Upper lobe of left lung (tissue), 6 donors: ENCODE results near the gene ARHGEF6. TPM values are rescaled to one million over a fixed set of nuclear protein-coding genes. Genes with fewer than 3 reads are reported as not detected.
A peak's percentile ranks its signal among the peaks of the same experiment; 100 is the strongest.

ENCODE experiments used
- ATAC-seq, 2 donors: fragments of 200-7000 bp; cut with Tn5 transposase; one replicate each; pipeline ENCODE4 v1.9.1; 2022; ENCODE audit warnings: mild to moderate bottlenecking in 2 of 2, moderate library complexity in 2 of 2; ENCODE audit not compliant: low FRiP score in 2 of 2
- DNase-seq, 2 donors: peaks; one replicate each; pipeline ENCODE4 v3.0.0-alpha.2; 2019 to 2020
- H3K27ac ChIP-seq, 4 donors: fragments of 200-600 bp; sonication (generic); one replicate each; pipeline ENCODE4 v1.5.1; 2016 to 2019
- H3K27me3 ChIP-seq, 4 donors: fragments of 200-600 bp; sonication (generic); one replicate each; pipeline ENCODE4 v1.5.1; 2017 to 2019
- H3K36me3 ChIP-seq, 4 donors: fragments of 200-600 bp; sonication (generic); one replicate each; pipeline ENCODE4 v1.5.1; 2016 to 2019
- H3K4me1 ChIP-seq, 4 donors: fragments of 200-600 bp; sonication (generic); one replicate each; pipeline ENCODE4 v1.5.1; 2018 to 2019
- H3K4me3 ChIP-seq, 4 donors: fragments of 200-600 bp; sonication (generic); one replicate each; pipeline ENCODE4 v1.5.1; 2017 to 2019; ENCODE audit warnings: mild to moderate bottlenecking in 2 of 4, moderate library complexity in 1 of 4
- H3K9me3 ChIP-seq, 4 donors: fragments of 200-600 bp; sonication (generic); one replicate each; pipeline ENCODE4 v1.5.1; 2018 to 2019
- EP300 ChIP-seq, 4 donors: sonication (generic); formaldehyde crosslinking; IDR thresholded peaks; one replicate each; pipeline ENCODE4 v1.5.1; 2017; ENCODE audit warnings: antibody characterized with exemption in 4 of 4, control low read depth in 2 of 4
- POLR2A ChIP-seq, 4 donors: fragments of 450-650 bp; IDR thresholded peaks; one replicate each; pipeline ENCODE4 v1.5.1; 2016 to 2017; ENCODE audit warnings: antibody characterized with exemption in 4 of 4, mild to moderate bottlenecking in 2 of 4
- POLR2AphosphoS5 ChIP-seq, 2 donors: sonication (generic); formaldehyde crosslinking; IDR thresholded peaks; one replicate each; pipeline ENCODE4 v1.5.1; 2017; ENCODE audit warnings: antibody characterized with exemption in 2 of 2
- WGBS, 2 donors: methylation state at CpG; one replicate each; pipeline ENCODE4 v1.1.5; 2017 to 2018; 5-methylcytosine and 5-hydroxymethylcytosine counted together
- total RNA-seq, 6 donors: library from RNA; depleted of rRNA in 4 of 6; stranded (reverse); fragments of >200 nt in 4 of 6; gene quantifications; one replicate each; pipeline versions ENCODE4 v1.1.0 to v1.2.1, GENCODE V29; 2016 to 2021
- TF ChIP-seq, protein P1 (sequence below), 6 experiments: fragments of 450-650 bp in 4 of 6; fragments of 200-600 bp in 2 of 6; sonication (generic) in 2 of 6; IDR thresholded peaks; one replicate each; pipeline ENCODE4 v1.5.1; 2016 to 2019; ENCODE audit warnings: antibody characterized with exemption in 6 of 6
- donor health status: DM: no; HTN: no; CAD: no; lungs with moderate emphysema.
- donor health status: DM: no; HTN: yes; CAD: no; lungs with severe emphysema.

ARHGEF6 gene
- total RNA-seq, 6 donors from 2014 or later = 21.7 to 30.9 (median 27.0) TPM

DNA sequence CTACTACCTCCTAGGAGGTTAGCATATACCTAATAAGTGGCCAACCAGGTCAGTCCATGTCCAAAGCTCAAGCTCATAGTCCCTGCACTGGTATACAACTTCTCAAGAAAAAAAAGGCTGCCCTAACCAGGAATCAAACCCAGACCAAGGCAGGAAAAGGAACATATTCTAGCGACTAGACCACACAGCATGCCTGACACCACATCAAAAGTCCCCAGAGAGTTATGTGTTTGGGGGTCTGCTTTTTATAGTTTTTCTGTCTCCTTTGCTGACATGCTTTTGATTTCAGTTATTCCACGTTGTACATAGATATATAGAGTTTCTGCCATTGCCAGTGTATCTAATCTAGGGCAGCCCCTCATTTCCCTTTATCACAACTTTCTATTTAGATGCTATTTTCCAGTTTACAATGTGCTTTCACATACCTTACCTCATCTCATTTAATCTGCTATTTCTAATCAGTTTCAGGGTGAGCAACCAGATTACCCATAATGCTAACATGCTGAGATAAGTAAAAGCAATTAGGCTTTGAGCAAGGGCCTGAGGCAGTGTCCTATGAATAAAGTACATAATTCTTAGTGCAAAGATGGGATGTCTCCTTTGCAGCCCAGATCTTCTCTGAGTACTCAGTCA lies 17.8 kb downstream of the ARHGEF6 start:
- H3K27ac ChIP-seq = no peak overlapping the region
- H3K27me3 ChIP-seq = no peaks in the 10 kb centered on the region
- TF ChIP-seq POLR2A (IDR thresholded peaks at IDR 0.05) (no peak), POLR2AphosphoS5 (IDR thresholded peaks at IDR 0.05) (no peak), EP300 (IDR thresholded peaks at IDR 0.05) (no peak)
- TF ChIP-seq, protein P1, sequence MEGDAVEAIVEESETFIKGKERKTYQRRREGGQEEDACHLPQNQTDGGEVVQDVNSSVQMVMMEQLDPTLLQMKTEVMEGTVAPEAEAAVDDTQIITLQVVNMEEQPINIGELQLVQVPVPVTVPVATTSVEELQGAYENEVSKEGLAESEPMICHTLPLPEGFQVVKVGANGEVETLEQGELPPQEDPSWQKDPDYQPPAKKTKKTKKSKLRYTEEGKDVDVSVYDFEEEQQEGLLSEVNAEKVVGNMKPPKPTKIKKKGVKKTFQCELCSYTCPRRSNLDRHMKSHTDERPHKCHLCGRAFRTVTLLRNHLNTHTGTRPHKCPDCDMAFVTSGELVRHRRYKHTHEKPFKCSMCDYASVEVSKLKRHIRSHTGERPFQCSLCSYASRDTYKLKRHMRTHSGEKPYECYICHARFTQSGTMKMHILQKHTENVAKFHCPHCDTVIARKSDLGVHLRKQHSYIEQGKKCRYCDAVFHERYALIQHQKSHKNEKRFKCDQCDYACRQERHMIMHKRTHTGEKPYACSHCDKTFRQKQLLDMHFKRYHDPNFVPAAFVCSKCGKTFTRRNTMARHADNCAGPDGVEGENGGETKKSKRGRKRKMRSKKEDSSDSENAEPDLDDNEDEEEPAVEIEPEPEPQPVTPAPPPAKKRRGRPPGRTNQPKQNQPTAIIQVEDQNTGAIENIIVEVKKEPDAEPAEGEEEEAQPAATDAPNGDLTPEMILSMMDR (IDR thresholded peaks at IDR 0.05) = no peak
- H3K4me1 ChIP-seq = peaks cover 0 to under 1% (median 0%) of the 10 kb centered on the region in 4 donors
- H3K36me3 ChIP-seq = no peaks in the 10 kb centered on the region
- ATAC-seq = no peak
- no peak for DNase-seq
- WGBS, 2 donors = 42 to 63% methylated on average over 2 of the region's 2 CpGs
- H3K9me3 ChIP-seq = no peaks in the 10 kb centered on the region
- no peak overlapping the region for H3K4me3 ChIP-seq

DNA sequence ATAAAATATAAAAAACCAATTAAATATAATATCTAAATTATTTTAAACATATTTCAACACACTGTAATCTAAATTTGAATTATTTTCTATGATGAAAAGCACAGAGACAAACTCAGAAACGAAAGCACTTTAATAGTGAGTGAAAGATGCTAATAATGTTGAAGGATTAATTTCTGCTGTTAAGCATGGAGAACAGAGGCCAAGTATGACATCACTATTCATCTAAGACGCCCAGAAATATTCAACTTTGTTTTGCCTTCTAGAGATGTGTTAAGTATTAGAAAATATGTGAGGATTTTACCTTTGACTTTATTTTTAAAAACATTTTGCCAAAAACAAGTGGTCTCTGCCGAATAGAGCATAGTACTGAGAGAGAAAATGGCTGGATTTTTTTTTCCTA lies 19.3 kb downstream of the ARHGEF6 start:
- Histone ChIP-seq H3K4me3 (no peak overlapping the region), H3K4me1 (no peaks in the 10 kb centered on the region), H3K36me3 (no peaks in the 10 kb centered on the region), H3K27ac (peak overlapping the region in 1 of 4 donors; percentile 55), H3K27me3 (no peaks in the 10 kb centered on the region), H3K9me3 (no peaks in the 10 kb centered on the region)
- TF ChIP-seq EP300 (IDR thresholded peaks at IDR 0.05) = no peak
- no peak for TF ChIP-seq POLR2AphosphoS5 (IDR thresholded peaks at IDR 0.05)
- 45 to 60% methylated on average over 3 of the region's 3 CpGs for WGBS, 2 donors
- no peak for ATAC-seq
- DNase-seq = no peak

DNA sequence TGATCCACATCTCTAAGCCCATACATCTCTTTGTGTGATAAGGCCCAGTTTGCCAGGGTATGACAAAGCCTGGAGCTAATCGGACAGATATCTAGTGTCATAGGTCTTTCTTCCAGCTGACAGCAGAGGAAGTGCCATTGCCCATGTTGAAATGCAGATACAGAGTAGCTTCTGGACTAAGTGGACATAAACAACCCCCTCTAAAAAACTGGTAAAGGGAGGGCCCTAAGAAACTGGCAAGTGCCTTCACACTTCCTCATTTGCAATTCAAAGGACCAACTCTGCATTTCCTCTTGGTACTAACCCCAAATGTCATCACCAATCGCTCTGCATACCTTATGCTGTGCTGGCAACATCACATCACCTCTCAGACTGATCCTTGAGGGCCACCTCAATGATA lies 20.8 kb downstream of the ARHGEF6 start:
- WGBS, 2 donors = 28 to 32% methylated on average over 2 of the region's 2 CpGs
- ATAC-seq = peak in 1 of 2 donors; percentile 43

DNA sequence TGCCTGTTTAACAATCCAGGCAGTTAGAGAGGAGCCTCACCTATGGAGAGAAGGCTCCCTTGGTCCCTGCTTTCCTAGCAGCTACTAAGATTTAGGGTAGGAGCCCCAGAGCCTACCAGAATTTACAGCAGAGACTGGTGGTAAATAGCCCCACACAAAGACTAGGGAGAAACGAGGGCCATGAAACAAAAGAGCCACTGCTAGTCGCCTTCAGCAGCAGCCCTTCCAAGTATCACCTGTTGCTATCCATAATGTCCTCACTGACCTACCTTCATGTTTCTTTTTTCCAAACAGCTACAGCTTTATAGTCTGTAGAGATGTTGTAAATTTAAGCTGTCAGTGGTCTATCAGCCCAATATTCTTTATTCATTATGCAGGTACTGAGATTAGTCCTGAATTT lies 25.3 kb downstream of the ARHGEF6 start:
- H3K27me3 ChIP-seq = no peaks in the 10 kb centered on the region
- no peak overlapping the region for H3K27ac ChIP-seq
- H3K4me1 ChIP-seq = peaks cover 0 to 8% (median 1%) of the 10 kb centered on the region in 4 donors
- TF ChIP-seq EP300 (IDR thresholded peaks at IDR 0.05) = no peak
- TF ChIP-seq POLR2A (IDR thresholded peaks at IDR 0.05) = no peak
- TF ChIP-seq POLR2AphosphoS5 (IDR thresholded peaks at IDR 0.05) = no peak
- DNase-seq = no peak
- H3K36me3 ChIP-seq = no peaks in the 10 kb centered on the region
- no peaks in the 10 kb centered on the region for H3K9me3 ChIP-seq
- no peak overlapping the region for H3K4me3 ChIP-seq
- no peak for ATAC-seq
- 54% methylated on average over 2 of the region's 2 CpGs; no CpG with 5 or more reads in 1 of the 2 donors for WGBS, 2 donors

More for the DNA sequence above, 20.8 kb downstream of the ARHGEF6 start:
- no peaks in the 10 kb centered on the region for H3K9me3 ChIP-seq
- no peak for DNase-seq
- no peaks in the 10 kb centered on the region for H3K4me1 ChIP-seq
- no peak overlapping the region for H3K4me3 ChIP-seq
- TF ChIP-seq POLR2AphosphoS5 (IDR thresholded peaks at IDR 0.05) = peak in 1 of 2 donors; percentile 15
- no peak for TF ChIP-seq EP300 (IDR thresholded peaks at IDR 0.05)
- TF ChIP-seq, protein P1 (IDR thresholded peaks at IDR 0.05) = no peak
- no peak for TF ChIP-seq POLR2A (IDR thresholded peaks at IDR 0.05)
- peak overlapping the region in 3 of 4 donors; percentile 4 to 31 (median 23) for H3K27ac ChIP-seq
- H3K36me3 ChIP-seq = no peaks in the 10 kb centered on the region
- H3K27me3 ChIP-seq = no peaks in the 10 kb centered on the region

DNA sequence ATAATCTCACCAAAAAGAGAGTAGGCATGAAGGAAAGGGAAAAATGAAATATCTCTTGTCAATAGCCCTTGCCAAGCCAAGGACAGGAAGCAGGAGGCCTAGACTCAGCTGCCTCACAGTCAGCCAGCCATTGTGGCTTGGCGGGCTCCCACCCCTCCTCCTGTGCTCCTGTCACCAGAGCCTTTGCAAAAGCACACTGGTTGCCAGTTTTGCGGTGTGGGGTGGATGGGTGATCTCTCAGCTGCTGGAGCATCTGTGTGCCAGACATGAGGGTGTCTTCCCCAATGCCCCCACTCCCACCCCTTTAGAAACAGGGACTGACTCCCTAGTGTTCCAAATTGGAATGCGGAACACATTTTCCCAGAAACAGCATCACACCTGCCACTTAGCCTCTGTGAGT lies 26.1 kb downstream of the ARHGEF6 start:
- ATAC-seq = peak in 1 of 2 donors; percentile 54

More for the DNA sequence above, 26.1 kb downstream of the ARHGEF6 start:
- H3K27ac ChIP-seq = no peak overlapping the region
- H3K27me3 ChIP-seq = no peaks in the 10 kb centered on the region
- TF ChIP-seq POLR2A (IDR thresholded peaks at IDR 0.05) = no peak
- no peak for TF ChIP-seq EP300 (IDR thresholded peaks at IDR 0.05)
- TF ChIP-seq, protein P1 (IDR thresholded peaks at IDR 0.05) = no peak
- no peak for TF ChIP-seq POLR2AphosphoS5 (IDR thresholded peaks at IDR 0.05)
- WGBS, 2 donors = 54 to 86% methylated on average over 1 to 3 of the region's 3 CpGs
- peak in 1 of 2 donors; percentile 26 for DNase-seq
- H3K4me1 ChIP-seq = peaks cover 0 to 8% (median 1%) of the 10 kb centered on the region in 4 donors
- H3K36me3 ChIP-seq = no peaks in the 10 kb centered on the region
- H3K9me3 ChIP-seq = no peaks in the 10 kb centered on the region
- H3K4me3 ChIP-seq = no peak overlapping the region
